GM21515 (cell line): ENCODE data around the gene CISD2.
A peak's percentile ranks its signal among the peaks of the same experiment; 100 is the strongest.
"Not testable (repeated sequence)": the region's sequence is repeated elsewhere in the genome, so short reads cannot be mapped to it uniquely, and the experiment has no call there.

Experiments
- ATAC-seq: cut with Tn5 transposase; IDR thresholded peaks from one replicate; pipeline ENCODE4 v1.9.1; 2021; ENCODE audit not compliant: unreplicated experiment

CISD2 gene

GRCh38 chr4:102849579-102850104, 19.1 kb upstream of the CISD2 start:
- ATAC-seq: no peak

- ATAC-seq: no peak
Measured at GRCh38 chr4:102850370-102850769, 18.4 kb upstream of the CISD2 start.

DNA sequence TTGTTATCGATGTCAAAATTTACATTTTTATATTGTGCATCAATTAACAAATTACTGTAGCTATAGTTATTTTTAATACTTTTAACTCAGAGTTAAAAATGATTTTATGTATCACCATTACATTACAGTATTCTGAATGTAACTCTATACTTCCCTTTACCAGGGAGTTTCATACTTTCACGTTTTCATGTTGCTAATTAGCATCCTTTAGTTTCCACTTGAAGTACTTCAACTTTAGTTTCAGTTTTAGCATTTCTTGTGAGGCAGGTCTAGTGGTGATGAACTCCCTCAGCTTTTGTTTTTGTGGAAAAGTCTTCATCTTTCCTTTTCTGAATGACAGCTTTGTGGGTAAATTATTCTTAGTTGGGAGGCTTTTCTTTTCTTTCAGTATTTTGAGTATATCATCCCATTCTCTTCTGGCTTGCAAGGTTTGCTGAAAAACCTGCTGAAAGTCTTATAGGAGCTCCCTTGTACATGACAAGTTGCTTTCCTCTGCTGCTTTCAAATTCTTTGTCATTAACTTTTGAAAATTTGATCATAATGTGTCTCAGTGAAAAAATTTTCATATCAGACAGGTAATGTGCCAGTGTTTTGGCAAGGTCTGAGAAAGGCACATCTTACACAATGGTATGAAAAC, 9.8 kb upstream of the CISD2 start:
- ATAC-seq: no peak

GRCh38 chr4:102860611-102861324, 8.0 kb upstream of the CISD2 start:
- ATAC-seq: no peak

DNA sequence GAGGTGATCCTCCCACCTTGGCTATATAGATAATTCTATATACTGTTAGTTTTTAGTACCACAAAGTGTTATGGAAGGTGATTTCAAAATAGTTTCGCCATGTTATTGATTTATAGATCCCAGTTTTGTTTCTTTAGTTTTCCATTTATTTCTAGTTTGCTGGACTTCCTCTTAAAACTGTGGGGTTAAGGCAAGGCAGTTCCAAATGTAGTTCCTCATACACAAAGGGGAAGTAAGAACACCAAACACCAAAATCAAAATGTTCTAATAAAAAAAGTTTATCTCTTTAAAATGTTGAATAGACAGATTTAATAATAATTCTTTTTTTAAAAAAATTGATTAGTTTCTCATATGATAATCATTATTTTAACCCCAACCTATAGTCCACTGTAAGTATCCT, 6.8 kb upstream of the CISD2 start:
- no peak for ATAC-seq

DNA sequence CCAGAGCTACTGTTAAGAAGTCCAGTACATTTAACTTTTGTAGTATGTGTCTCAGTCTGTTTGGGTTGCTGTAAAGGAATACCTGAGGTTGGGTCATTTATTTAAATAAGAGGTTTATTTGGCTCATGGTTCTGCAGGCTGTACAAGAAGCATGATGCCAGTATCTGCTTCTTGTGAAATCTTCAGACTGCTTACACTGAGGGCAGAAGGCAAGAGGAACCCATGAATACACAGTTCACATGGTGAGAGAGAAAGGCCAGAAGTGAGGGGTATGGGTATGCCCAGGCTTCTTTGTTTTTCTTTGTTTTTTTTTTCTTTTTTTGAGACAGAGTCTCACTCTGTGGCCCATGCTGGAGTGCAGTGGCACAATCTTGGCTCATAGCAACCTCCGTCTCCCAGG, 6.0 kb upstream of the CISD2 start:
- ATAC-seq: no peak

DNA sequence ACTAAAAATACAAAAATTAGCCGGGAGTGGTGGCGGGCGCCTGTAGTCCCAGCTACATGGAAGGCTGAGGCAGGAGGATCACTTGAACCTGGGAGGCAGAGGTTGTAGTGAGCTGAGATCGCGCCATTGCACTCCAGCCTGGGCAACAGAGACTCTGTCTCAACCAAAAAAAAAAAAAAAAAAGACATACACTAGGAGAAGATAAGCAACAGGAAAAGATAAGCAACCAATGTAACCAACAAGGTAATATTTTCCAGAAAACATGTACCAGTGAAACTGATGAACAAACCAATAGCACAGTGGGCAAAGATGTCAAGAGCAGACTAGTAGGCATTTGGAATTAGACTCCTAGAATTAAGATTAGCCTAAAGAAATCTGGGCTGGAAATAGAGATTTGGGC, 3.5 kb upstream of the CISD2 start:
- ATAC-seq: not testable (repeated sequence)

DNA sequence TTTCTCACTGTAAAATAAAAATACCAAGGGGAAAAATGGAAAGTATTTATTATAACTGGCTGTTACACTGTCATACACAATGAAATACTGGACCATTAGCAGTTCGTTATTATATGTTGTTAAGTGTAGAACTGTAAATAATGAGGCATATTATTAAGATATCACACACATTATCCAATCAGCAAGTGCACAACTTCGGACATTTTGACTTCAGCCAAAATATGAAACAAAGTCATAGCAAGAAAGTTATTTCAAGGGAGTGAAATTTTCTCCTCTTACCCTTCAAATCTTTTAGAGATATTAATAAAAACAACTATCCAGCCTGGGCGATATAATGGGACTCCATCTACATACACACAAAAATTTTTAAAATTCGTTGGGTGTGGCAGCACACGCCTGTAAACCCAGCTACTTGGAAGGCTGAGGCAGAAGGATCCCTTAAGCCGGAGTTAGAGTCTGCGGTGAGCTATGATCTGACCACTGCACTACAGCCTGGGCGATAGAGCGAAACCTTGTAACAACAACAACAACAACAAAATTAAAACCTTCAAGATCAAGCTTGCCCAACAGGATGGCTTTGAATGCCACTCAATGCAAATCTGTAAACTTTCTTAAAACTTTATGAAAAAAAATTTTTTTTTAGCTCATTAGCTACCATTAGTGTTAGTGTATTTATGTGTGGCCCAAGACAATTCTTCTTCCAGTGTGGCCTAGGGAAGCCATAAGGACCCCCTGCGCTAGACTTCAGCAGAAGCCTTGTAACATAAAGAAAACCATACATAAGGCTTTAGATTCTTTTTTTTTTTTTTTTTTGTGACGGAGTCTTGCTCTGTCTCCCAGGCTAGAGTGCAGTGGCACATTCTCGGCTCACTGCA, 1.3 kb upstream of the CISD2 start:
- no peak for ATAC-seq

GRCh38 chr4:102868153-102868780, 525 bp upstream of the CISD2 start:
- ATAC-seq: no peak

GRCh38 chr4:102869569-102870197, 891 bp downstream of the CISD2 start:
- ATAC-seq: peak; percentile 28

GRCh38 chr4:102871772-102872171, 3.0 kb downstream of the CISD2 start:
- ATAC-seq: no peak

DNA sequence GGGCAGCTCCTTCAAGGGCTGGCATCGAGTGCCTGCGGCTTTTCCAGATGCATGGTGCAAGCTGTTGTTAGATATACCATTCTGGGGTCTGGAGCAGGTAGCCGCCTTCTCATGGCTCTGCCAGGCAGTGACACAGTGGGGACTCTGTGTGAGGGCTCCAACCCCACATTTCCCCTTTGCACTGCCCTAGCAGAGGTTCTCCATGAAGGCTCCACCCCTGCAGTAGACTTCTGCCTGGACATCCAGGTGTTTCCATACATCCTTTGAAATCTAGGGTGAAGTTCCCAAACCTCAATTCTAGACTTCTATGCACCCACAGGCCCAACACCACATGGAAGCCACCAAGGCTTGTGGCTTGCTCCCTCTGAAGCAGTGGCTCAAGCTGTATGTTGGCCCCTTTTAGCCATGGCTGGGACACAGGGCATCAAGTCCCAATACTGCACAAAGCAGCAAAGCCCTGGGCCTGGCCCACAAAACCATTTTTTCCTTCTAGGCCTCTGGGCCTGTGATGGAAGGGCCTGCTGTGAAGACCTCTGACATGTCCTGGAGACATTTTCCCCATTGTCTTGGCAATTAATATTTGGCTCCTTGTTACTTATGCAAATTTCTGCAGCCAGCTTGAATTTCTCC, 8.8 kb downstream of the CISD2 start:
- ATAC-seq: not testable (repeated sequence)

- ATAC-seq: not testable (repeated sequence)
Measured at GRCh38 chr4:102878349-102878748, 9.6 kb downstream of the CISD2 start.

DNA sequence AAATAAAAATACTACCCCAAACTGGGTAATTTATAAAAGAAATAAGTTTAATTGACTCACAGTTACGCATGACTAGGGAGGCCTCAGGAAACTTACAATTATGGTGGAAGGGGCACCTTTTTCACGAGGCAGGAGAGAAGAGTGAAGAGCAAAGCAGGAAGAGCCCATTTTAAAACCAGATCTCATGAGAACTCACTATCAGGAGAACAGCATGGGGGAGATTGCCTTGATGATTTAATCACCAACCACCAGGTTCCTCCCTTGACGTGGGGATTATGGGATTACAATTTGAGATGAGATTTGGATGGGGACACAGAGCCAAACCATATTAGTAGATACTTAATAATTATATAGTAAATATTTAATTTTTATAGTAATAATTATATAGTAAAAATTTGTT, 10.1 kb downstream of the CISD2 start:
- no peak for ATAC-seq

- no peak for ATAC-seq
Measured at GRCh38 chr4:102881343-102881742, 12.6 kb downstream of the CISD2 start.

DNA sequence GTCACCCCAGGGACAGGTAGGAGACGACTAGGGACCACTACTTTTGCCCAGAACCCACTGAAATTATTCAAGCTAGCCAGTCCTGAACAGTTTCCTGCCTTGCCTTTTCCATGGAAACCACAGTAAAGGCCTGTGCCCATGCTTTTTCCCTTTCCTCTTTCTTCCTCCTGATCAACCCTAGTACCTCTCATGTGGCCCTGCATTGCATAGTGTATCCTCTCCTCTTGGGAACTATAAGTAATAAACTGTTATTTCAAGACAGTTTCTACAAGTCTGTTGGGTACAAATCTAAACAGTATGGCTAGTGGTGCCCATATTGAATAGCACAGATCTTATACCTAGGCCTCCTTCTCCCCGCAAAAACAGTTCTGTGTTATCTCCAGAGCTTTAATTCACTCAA, 14.5 kb downstream of the CISD2 start:
- ATAC-seq: no peak

DNA sequence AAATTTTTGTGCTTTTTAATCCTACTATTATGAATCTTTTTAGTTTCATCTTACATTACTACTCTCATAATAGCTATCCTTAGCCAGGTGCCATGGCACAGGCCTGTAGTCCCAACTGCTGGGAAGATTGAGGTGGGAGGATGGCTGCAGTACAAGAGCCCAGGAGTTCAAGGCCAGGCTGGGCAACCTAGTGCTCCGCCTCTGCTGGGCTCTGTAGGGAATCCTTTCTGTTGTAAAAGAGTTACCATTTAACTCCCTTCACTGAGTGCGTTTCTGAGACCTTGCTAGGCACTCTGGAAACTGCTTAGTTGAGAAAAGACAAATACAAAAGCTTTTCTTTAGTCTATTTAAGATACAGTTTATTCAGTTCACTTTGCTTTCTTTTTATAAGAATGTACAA, 19.8 kb downstream of the CISD2 start:
- not testable (repeated sequence) for ATAC-seq

DNA sequence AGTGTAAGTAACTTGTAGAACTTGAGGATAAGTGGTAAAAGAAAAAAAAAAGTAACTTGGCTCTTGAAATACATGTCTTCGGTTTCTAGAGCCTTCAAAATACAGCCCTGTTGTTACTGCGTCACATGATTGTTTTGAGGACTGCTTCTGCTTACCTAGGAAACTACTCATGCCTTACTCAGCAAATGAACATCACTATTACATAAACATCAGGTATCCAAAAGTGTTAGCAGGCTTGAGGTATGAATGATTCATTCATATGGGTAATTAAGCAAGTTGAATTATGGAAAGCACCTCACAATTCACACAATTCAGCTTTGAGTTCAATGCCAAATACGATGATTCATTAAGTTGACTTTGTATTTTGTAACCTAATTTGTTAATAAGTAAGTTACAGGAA, 21.1 kb downstream of the CISD2 start:
- ATAC-seq: not testable (repeated sequence)

- not testable (repeated sequence) for ATAC-seq
Measured at GRCh38 chr4:102896547-102896946, 27.8 kb downstream of the CISD2 start.

DNA sequence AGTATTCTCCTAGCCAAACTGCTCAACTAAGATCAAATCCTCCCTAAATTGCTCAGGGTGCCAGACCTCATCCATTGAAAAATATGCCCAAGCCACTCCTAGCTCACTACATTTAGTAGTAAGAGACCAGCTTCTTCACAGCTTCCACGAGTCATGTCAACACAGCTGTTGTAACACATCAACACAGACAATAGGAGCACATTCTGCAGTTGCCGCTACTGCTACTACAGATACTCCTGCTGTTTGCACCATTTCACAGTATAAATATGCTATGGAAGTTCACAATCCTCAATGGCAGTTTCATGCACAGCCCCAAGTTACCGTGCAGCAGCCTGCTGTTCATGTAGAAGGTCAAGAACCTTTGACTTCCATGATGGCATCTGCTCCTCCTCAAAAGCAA, 28.8 kb downstream of the CISD2 start:
- not testable (repeated sequence) for ATAC-seq
